Measurements from ENCODE around the gene PRDM10. TPM values are rescaled to one million over a fixed set of nuclear protein-coding genes. Genes with fewer than 3 reads are reported as not detected.
"Not testable (repeated sequence)": the region's sequence is repeated elsewhere in the genome, so short reads cannot be mapped to it uniquely, and the experiment has no call there.

Gene PRDM10
- total RNA-seq, 1 donor from 2014 or later, result 12.5 TPM

DNA sequence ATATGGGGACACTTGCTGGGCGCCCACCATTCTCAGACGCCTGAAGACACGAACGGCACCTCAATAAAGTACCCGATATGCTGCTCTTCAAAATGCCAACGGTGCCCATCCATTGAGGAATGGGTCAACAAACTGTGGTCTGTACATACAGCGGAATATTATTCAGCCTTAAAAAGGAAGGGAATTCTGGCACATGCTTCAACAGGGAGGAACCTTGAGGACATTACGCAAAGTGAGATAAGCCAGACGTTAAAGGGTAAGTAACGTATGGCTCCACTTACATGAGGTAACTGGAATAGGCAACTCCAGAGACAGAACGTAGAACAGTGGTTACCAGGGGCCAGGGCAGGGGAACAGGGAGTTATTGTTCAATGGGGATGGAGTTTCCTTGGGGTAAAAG is 28.0 kb downstream of the PRDM10 start:
- no peak for DNase-seq (ENCODE audit: low spot score)

DNA sequence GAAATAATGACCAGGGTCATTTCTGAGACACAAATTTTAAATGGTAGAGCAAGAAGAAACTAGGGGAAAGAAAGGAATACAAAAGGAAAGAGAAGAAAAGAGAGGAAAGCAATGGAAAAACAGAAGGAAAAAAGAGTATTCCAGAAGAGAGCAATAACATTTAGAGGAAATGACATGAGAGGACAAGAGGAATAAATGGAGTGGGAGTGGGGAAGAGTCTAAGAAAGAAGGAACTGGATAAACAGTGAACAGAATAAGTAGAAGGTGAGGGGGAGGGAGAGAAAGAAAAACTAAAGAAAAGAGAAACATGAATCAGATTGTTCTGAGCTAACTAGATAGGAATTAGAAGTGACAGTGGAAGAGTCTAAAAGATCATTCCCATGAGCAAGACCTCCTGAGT is 28.4 kb downstream of the PRDM10 start:
- no peak for DNase-seq (ENCODE audit: low spot score)

DNA sequence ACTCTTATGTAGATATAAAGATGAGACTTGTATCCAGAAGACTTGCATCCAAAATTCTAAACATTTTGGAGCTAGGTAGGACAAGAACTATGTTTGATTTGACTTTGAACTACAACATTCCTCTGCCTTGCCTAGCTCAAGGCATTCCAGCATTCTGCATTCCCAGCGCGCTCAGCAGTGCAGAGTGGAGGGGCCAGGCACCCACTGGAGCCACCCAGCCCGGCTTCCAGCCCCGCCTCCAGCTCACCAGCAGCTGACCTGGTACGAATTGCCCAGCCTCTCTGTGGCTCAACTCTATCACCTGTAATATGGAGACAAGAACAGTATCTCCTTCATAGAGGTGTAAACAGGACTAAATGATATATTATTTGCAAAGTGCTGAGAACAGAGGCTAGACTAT is 28.8 kb downstream of the PRDM10 start:
- DNase-seq (ENCODE audit: low spot score), result no peak

DNA sequence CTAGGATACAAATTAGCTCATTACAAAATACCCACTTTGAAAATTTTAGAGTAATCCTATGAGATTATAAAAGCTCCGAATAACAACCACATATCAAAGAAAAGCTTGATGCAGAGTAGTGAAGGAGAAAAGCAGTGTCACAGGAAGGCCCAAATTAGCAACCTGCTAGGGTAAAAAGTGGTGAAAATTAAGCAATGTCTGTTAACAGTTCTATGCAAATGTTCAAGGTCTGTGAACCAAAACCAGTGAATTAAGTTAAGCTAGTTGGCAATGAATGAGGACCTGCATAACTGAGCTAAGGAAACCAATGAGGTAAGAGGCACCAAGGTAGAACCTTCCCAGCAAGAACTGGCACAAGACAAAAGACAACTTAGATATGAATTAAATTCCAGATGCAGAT is 29.6 kb downstream of the PRDM10 start:
- DNase-seq (ENCODE audit: low spot score), result no peak

DNA sequence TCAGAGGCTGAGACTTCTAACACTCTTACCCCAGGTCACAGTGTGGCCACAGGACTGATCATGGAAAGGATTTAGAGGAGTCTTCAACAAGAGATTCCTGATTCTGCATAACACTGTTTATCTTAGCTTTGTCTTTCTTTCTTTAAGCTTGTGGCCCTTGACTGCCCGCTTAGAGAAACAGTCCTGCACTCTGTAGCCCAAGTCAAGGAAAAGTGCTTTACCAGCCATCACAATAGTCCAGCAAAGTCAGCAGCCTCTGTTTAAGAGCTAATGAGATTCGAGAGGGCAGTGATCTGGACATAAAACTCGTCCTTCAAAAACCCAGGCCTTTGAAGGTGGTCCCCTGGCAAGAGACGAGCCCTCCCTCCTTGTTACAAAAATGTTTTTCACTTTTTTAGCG is 30.0 kb downstream of the PRDM10 start:
- DNase-seq (ENCODE audit: low spot score), result no peak

DNA sequence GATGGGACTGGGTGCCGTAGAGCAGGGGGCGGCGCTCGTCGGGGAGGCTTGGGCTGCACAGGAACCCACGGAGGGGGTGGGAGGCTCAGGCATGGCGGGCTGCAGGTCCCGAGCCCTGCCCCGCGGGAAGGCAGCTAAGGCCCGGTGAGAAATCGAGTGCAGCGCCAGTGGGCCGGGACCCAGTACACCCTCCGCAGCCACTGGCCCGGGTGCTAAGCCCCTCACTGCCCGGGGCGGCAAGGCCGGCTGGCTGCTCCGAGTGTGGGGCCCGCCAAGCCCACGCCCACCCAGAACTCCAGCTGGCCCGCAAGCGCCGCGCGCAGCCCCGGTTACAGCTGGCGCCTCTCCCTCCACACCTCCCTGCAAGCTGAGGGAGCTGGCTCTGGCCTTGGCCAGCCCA is 30.8 kb downstream of the PRDM10 start:
- DNase-seq (ENCODE audit: low spot score), result not testable (repeated sequence)

DNA sequence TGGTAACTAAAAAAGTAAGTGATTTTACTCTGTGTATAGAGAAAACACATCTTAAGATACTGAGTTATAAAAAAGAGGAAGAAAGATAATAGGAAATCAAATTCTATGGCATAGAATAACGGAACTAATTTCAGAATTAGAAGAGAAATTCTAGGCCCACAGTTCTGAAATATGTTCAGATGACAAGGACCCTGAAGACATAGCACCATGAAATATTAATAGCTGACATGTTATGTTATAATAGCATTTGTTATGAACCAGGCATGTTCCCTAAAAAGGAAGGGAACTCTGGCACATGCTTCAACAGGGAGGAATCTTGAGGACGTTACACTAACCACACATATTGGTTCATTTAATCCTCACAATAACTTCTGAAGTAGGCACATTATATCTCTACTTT is 32.7 kb downstream of the PRDM10 start:
- no peak for DNase-seq (ENCODE audit: low spot score)

DNA sequence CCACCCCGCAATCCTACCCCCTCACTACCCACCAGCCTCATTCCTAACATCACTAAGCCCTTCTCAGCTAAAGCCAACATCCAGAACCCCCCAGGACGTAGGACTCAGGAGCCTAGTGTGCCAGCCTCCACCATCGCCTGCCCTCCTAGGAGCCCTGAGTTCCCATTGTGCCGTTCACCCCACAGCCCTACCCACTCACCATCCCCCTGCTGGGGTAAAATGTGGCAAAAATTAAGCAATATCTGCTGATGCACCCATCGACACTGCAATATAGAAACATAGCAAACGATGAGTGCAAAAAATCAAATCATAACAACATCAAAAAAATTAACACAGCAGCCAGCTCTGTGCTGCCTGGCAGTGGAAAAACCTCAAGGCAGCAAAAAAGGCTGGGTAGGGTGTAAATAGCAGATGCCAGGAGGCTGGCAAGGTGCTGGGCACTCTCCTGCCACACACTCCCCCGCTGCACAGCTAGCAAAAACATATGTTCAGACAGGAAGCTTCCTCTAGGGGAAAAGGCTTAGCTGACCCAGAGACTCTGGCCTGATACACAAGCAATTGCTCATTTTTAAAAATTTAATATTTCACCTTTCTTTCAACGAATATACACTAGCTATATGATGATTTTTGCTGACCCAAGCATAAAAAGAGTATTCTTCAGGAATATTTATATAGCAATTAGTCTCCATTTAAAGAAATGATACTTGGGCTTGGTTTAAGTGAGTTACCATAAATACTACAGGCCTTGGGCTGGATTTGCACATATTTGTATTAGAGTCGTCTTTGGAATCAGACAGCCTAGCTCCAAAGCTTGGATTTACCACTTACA is 33.8 kb downstream of the PRDM10 start:
- no peak for DNase-seq (ENCODE audit: low spot score)

DNA sequence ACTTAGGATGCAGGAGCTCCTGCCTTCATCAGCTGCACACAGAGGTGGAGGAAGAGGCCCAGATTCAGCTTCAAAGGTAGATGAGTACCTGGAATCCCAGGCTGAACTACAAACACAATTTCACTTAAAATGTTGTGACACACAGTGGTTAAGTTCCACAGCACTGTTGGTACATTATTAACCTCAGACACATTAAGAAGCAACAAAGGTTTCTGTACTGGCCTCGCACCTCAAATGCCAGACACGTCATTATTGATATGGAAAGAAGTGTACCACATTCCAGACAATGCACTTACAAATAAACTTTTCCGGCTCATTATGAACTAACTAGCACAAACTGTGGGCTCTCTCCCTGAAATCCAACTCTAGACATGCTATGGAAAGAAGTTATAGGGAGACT is 34.6 kb downstream of the PRDM10 start:
- DNase-seq (ENCODE audit: low spot score), result no peak

DNA sequence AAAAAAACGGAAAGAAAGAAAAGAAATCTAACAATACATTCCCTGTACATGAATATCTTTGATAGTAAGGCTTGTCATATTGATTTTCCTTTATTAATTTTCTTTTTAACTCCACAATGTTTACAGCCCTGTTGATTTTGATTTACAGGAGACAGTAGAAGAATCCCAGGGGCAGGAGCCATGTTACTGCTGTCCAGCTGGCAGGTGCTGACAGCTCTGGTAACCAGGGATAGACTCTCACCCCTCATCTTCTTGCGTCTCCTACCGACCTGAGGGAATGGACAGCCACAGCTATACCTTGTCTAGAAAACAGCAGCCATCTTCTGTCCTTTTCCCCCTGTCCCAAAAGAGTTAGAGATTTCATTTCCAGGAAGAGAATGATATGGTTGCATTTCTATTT is 37.4 kb downstream of the PRDM10 start:
- DNase-seq (ENCODE audit: low spot score), result no peak

DNA sequence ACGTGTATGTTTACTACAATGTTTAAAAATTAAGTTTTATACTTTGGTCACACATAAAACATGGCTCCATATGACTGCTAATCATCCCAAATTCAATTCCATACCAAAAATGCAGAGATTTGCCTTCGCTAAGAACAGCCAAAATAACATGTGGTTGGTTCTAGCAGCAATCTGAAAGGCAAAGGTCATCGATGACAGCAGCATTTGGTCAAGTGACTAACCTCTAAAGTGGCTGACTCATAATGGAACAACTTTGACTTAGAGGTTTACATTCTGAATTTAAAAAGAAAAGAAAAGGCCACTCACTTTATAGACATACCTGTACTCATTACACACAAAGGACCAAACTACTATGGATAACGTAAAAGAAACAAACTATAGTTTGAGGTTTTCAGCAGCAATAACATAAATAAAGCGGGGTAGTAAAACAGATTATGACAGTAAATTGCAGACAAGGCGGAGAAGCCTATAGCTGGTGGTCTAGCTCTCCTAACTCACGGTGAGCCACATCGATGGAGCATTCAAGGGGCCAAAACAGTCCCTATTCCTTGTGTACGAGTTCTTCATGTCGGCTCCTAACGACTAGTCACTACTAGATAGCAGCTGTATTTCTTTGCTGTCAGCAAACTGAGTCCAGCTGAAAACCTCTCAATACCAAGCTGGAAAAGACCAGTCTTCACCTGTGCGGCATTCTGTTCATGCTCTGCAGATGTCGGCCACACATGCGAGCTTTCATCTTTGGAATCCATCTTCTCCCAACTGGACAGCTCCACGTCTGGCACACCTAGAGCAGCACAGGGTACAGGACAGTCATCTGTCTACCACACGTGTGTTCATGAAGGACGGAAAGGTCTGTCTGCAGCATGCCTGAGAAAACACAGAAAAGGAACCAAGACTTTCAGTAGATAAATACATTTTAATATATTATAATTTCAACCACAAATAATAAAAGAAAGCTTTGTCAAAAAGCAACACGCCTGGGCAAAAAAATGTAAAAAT is 42.1 kb downstream of the PRDM10 start:
- DNase-seq (ENCODE audit: low spot score), result no peak

DNA sequence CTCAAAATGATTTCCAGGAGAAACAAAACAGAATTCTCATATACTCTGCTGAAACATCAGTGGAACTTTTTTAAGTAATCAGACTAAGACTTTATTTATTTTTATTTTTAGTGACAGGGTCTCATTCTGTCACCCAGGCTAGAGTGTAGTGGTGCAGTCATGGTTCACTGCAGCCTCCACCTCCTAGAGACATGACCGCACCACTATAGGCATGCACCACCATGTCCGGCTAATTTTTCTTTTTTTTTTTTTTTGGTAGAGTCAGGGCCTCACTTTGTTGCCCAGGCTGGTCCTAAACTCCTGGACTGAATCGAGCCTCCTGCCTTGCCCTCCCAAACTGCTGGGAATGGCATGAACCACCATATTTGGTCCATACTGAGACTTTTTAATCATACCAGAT is 42.9 kb downstream of the PRDM10 start:
- DNase-seq (ENCODE audit: low spot score), result no peak

DNA sequence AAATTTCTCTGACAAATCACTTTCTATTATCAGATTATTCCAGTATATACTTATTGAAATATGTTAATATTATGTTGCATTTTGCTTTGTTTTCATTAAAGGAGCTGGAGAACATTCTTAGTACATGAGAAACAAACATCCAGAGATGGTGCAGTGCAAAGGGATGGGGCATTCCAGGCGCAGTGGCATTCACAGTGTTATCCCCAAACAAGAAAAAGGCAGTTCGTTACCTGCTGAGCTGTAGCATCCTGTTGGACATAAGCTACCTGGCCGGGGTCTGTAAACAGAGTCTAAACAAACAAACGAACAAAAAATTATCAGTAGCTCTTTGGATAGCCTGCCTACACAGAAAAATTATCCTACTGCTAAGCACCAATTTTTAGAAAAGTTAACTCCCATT is 47.4 kb downstream of the PRDM10 start:
- no peak for DNase-seq (ENCODE audit: low spot score)

DNA sequence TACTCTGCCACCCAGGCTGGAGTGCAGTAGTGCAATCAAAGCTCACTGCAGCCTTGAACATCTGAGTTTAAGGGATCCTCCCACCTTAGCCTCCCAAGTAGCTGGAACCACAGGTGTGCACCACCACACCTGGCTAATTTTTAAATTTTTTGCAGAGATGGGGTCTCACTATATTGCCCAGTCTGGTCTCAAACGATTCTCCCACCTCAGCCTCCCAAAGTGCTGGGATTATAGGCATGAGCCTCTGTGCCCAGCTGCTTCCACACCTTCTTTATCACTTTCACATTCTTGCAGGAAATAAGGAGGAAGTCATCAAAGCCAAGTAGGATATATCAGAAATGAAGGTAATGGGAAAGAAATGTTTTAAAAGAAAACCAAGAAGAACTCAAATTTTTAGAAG is 47.9 kb downstream of the PRDM10 start:
- DNase-seq (ENCODE audit: low spot score), result not testable (repeated sequence)

DNA sequence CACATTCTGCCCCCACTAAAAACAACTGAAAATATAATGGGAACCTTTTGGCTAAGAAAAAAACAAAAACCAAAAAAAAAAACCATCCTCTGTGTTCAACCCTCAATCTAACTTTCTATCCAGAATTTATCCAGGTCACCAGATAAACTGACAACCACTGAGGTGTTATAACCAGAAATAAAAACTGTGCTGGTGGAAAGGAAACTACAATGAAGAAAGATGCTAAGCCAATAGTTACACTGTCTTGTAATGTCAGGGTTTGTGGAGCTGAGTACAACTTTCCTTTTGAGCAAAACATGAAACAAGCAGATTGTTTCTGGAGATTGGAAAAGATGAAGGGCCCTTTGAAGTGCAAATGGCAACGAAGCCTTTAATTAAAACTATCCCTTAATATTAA is 50.8 kb downstream of the PRDM10 start:
- DNase-seq (ENCODE audit: low spot score), result no peak

DNA sequence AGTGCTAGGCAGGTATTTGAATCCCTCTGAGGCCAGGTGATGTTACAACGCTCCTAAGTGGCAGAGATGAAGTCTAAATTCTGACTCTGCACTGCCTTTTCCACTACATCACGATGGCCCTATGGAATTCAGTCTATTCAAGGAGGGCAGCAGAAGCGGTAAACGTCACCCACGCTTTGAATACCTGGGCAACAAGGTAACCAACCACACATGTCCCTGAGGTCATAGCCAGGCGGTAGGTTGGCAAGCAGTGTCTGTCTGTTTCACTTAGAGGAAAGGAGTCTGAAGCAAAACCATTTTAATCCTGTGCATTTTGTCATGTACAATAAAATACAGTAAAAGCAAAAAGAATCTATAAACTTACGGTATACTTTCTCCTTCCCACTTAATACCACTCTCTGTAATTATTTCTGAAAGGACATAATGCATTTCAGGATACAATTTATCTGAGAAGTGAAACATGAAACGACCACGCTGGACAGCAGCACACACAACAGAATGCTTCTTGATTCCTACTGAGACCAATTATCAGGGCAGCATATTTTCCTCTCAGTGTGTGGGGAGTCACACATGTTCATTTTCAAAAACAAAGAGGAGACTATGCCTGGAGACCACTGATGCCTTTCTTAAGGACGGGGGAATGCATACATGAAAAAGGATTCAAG is 51.3 kb downstream of the PRDM10 start:
- DNase-seq (ENCODE audit: low spot score), result no peak

DNA sequence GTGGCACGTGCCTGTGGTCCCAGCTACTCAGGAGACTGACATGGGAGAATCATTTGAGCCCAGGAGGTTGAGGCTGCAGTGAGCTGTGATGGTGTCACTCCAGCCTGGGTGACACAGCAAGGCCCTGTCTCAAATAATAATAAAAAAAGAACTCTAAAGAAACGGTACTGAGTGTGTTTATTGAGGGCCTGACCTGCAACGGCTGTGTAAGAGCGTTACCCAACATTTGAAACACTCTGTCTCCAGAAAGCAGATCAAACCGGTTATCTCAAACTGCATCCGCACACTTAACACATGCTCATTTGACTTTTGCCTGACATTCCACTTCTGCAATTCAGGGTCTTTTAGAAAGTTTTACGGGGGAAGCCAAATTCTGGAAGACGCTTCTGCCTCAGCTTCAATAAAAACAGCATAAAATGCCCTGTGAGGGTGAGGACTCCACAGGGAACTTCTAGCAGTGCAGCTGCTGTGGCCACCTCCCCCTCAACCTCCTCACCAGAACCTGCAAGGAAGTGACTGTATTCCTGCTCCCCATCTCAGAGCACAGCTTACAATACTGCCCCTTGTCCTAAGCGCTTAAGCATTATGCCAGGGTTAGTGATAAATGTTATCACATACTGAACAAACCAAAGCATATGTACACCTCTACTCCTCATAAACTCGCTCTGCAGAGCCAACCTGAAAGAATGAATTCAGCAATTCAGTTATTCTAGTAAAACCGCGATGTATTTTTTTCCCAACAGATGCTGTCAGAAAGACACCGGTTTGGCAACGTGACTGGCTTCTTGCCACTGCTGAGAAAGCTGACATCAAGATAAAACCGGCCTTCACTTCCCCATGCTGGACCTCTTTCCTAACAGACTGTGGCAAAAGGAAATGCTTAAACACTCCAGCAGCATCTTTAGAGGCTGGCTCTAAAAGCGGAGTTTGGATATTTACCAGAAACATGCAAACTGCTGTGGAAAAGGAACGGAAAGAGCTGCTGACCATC is 52.2 kb downstream of the PRDM10 start:
- DNase-seq (ENCODE audit: low spot score), result peak; percentile 46

DNA sequence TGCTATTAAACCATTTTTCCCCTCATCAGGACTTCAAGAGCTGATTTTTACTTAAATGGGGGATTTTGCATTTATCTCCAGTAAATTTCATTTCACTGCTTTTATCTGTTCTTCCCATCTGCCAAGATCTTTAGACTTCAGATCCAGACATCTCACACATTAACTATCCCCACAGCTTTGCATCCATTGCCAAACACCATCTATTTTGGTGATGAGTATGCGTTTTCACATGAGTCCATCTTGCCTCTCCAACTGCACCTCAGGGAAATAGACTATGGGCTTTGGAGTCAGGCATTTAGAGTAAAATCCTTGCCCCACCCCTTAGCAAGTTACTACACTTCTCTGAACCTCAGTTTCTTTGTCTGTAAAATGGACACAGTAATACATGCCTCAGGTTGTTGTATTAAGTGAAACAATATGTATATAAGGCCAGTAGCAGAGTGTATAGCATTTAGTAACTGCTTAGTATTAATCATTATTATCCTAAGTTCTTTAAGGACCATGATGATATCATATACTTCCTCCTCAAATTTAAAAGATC is 53.6 kb downstream of the PRDM10 start:
- DNase-seq (ENCODE audit: low spot score), result no peak

DNA sequence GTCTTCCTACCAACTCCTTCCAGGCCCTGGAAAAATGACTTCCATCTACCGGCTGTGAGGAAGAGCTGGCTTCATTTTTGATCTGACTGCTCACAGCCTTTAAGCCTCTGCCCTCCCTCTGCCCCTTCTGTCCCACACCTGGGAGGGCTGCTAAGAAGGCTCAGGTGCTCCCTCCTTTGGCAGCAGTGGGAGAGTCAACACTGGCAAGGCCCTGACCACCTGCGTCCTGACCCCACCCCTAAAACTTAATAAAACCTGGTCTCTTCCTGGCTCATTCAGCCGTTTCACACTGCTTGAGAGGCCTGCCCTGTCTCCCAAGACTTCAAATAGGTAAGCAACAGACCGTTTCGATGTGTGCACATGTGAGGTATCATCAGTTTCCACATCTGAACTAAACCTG is 55.2 kb downstream of the PRDM10 start:
- no peak for DNase-seq (ENCODE audit: low spot score)

DNA sequence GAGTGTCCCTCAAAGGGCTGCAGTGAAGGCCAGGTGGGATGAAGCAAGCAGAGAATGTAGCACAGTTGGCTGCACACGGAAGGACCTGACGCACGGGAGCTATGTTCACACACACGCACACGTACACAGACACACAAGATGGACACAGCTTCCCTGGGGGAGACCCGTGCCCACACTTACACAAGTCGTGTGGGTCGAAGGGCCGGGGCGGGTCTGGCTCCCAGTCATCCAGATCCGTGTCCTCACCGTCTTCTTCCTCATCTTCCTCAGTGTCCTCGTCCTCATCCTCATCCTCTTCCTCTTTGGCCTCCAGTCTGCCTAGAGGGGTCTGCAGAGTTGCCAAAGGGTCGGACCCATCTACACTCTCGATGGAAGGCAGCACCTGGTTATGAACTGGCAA is 55.7 kb downstream of the PRDM10 start:
- DNase-seq (ENCODE audit: low spot score), result no peak

DNA sequence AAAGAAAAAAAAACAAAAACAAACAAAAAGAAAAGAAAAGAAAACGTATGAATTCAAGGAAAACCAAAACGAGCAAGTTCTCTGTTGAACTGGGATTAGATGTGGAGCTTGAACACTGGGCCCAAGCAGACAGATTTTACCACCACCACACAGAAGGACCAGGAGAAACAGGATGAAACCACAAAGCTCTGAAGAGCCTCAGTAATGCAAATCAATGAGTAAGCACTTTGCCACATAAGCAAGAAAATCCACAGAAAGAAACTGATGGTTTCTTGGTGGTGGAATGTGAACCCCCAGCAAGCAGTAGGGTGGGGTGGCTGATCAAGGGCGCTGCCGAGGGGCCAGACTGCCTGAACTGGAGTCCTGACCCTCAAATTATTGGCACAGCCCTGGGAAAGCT is 56.4 kb downstream of the PRDM10 start:
- no peak for DNase-seq (ENCODE audit: low spot score)
